SU-DHL-6 (cell line): ENCODE results near the gene UBE2E2.

Experiments
- CTCF ChIP-seq: fragments of 200-600 bp; sonication (generic); IDR thresholded peaks from one replicate; pipeline ENCODE4 v1.5.1; 2017; ENCODE audit warnings: antibody characterized with exemption, mild to moderate bottlenecking, low read length, moderate library complexity; ENCODE audit not compliant: insufficient read depth, poor library complexity, severe bottlenecking
- EZH2phosphoT487 ChIP-seq: fragments of 200-600 bp; sonication (generic), shearing (Covaris generic); conservative IDR thresholded peaks from 2 replicates; pipeline ENCODE4 v1.6.1; 2018; ENCODE audit warnings: mild to moderate bottlenecking, antibody characterized with exemption, low read length, moderate library complexity, mixed read lengths

- TF ChIP-seq CTCF (no peak), EZH2phosphoT487 (no peak)
These were observed 36.9 kb upstream of the UBE2E2 start for GRCh38 chr3:23166276-23166675.
